Measurements from ENCODE around the gene FAM131A. TPM values are rescaled to one million over a fixed set of nuclear protein-coding genes. Genes with fewer than 3 reads are reported as not detected.

FAM131A gene
- total and polyA plus RNA-seq, 2 of the 4 experiments (the other 2 are of a cell fraction): 10.8 to 19.5 TPM

DNA sequence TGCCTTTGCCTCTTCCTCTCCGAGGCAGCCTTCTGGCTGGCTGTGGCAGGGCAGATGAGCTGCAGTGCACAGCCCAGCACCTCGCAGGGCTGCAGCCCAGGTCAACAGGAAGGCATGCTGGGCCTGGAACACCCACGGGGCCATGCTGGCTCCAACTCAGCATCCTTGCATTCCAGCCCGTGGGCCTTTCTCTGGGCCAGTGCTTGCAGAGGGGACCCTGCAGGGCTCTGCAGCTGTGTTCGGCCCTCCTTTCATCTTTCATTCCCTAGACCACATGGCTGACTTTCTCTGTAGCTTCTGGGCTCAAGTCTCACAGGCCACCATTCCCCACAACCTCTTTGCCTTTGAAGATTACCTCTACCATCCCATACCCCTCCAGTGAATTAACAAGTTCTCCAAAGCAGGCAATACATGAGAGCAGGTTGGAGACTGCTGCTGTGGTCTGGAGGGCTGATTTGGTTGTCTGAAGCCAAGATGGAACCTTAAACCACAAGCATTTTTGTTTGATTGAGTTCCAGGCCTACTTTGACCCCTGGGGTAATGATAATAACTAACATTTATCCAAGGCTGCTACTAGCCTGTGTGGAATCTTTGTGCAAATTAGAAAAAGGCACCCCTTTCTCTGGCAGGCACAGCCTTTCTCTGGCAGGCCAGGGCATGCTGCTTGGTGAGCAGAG lies 5.9 kb downstream of the FAM131A start:
- peak; percentile 42 for DNase-seq
- POLR2A ChIA-PET (ENCODE audit: unreplicated experiment): no interaction called here

More for the DNA sequence above, 5.9 kb downstream of the FAM131A start:
- Histone ChIP-seq H4K5ac (ENCODE audit: low read depth, low read length) (no peak overlapping the region), H3K79me1 (ENCODE audit: low read depth in 1 of 2, low read length in 2 of 2) (peaks cover 13 to 45% of the 10 kb centered on the region in 2 experiments; a peak in 3 of 4 replicates), H3K27ac (ENCODE audit: insufficient read depth, low read length) (no peak overlapping the region), H3K36me3 (ENCODE audit: control insufficient read depth, insufficient read depth, low read length) (peaks cover 24% of the 10 kb centered on the region), H3K9ac (ENCODE audit: low read depth, low read length) (no peak overlapping the region), H2BK15ac (ENCODE audit: low read depth, low read length) (no peak overlapping the region), H3K23ac (ENCODE audit: low read depth, low read length) (no peak overlapping the region), H4K91ac (ENCODE audit: insufficient read depth, low read depth, low read length) (no peak overlapping the region), H4K20me1 (ENCODE audit: insufficient read depth, low read length) (peaks cover 10% of the 10 kb centered on the region; the same call in 1 of the 2 replicates), H3K14ac (replicated peaks; ENCODE audit: low read depth, low read length) (no peak overlapping the region), H2BK5ac (ENCODE audit: low read depth, low read length, poor library complexity, severe bottlenecking) (no peak overlapping the region), H3K9me1 (ENCODE audit: insufficient read depth, low read length) (peaks cover 16% of the 10 kb centered on the region), H4K8ac (ENCODE audit: low read depth in 2 of 2, low read length in 2 of 2) (no peak overlapping the region), H3K4me3 (ENCODE audit: insufficient read depth, low read depth, low read length) (no peak overlapping the region), H3K9me3 (ENCODE audit: control insufficient read depth, insufficient read depth, low read length) (no peaks in the 10 kb centered on the region), H2AFZ (replicated peaks; ENCODE audit: low read length, poor library complexity) (no peak overlapping the region), H2BK20ac (ENCODE audit: low read depth, low read length) (no peak overlapping the region), H3K4me1 (ENCODE audit: control insufficient read depth, insufficient read depth, low read length) (peaks cover 27% of the 10 kb centered on the region), H2AK9ac (replicated peaks; ENCODE audit: low read depth, low read length, poor library complexity) (no peak overlapping the region), H2AK5ac (ENCODE audit: low read depth, low read length) (no peak overlapping the region), H3K4ac (ENCODE audit: low read depth, low read length) (no peak overlapping the region), H2BK120ac (ENCODE audit: low read depth, low read length) (no peak overlapping the region), H3K56ac (ENCODE audit: extremely low read depth, insufficient read depth, low read length) (no peak overlapping the region), H3K4me2 (ENCODE audit: low read depth, low read length) (no peak overlapping the region), H3K18ac (ENCODE audit: low read depth, low read length) (no peak overlapping the region), H3K27me3 (ENCODE audit: control insufficient read depth, insufficient read depth, low read length) (no peaks in the 10 kb centered on the region)
- TF ChIP-seq CHD1 (IDR thresholded peaks at IDR 0.05; ENCODE audit: low read depth, low read length): no peak
- no peak for TF ChIP-seq RAD21 (IDR thresholded peaks at IDR 0.05; ENCODE audit: low read length)
- no peak for TF ChIP-seq MAFK (IDR thresholded peaks at IDR 0.05; ENCODE audit: low read depth, low read length)
- TF ChIP-seq MXI1 (IDR thresholded peaks at IDR 0.05; ENCODE audit: borderline replicate concordance, low read depth, low read length): no peak
- no peak for TF ChIP-seq ELK1 (IDR thresholded peaks at IDR 0.05; ENCODE audit: borderline replicate concordance, low read depth, low read length)
- no peak for TF ChIP-seq POLR2A (IDR thresholded peaks at IDR 0.05; ENCODE audit: low read depth, low read length)
- BruUV-seq (replicated peaks): no TSS peak
- peak; percentile 13 for ATAC-seq (ENCODE audit: low read depth)
- dilution Hi-C loops (cut with HindIII; ENCODE audit: low sequenced_read_pairs, unreplicated experiment) (no loop called here), in situ Hi-C loops (cut with MboI; ENCODE audit: low sequenced_read_pairs) (no loop called here), intact Hi-C loops (cut with micrococcal nuclease) (loop anchor here (10.0 kb wide), 1 partner anchor 1431 kb away; no protein-coding TSS in a partner anchor)
- CTCF ChIA-PET: no interaction called here
- no CpG with 5 or more reads among the region's 5 CpGs for WGBS, 2 experiments (ENCODE audit: extremely low coverage in 2 of 2, insufficient read length in 1 of 2)

All from IMR-90 (cell line).